ENCODE results near the gene MOCOS.
"Not testable (repeated sequence)": the region's sequence is repeated elsewhere in the genome, so short reads cannot be mapped to it uniquely, and the experiment has no call there.

Gene MOCOS, protein sequence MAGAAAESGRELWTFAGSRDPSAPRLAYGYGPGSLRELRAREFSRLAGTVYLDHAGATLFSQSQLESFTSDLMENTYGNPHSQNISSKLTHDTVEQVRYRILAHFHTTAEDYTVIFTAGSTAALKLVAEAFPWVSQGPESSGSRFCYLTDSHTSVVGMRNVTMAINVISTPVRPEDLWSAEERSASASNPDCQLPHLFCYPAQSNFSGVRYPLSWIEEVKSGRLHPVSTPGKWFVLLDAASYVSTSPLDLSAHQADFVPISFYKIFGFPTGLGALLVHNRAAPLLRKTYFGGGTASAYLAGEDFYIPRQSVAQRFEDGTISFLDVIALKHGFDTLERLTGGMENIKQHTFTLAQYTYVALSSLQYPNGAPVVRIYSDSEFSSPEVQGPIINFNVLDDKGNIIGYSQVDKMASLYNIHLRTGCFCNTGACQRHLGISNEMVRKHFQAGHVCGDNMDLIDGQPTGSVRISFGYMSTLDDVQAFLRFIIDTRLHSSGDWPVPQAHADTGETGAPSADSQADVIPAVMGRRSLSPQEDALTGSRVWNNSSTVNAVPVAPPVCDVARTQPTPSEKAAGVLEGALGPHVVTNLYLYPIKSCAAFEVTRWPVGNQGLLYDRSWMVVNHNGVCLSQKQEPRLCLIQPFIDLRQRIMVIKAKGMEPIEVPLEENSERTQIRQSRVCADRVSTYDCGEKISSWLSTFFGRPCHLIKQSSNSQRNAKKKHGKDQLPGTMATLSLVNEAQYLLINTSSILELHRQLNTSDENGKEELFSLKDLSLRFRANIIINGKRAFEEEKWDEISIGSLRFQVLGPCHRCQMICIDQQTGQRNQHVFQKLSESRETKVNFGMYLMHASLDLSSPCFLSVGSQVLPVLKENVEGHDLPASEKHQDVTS

DNA sequence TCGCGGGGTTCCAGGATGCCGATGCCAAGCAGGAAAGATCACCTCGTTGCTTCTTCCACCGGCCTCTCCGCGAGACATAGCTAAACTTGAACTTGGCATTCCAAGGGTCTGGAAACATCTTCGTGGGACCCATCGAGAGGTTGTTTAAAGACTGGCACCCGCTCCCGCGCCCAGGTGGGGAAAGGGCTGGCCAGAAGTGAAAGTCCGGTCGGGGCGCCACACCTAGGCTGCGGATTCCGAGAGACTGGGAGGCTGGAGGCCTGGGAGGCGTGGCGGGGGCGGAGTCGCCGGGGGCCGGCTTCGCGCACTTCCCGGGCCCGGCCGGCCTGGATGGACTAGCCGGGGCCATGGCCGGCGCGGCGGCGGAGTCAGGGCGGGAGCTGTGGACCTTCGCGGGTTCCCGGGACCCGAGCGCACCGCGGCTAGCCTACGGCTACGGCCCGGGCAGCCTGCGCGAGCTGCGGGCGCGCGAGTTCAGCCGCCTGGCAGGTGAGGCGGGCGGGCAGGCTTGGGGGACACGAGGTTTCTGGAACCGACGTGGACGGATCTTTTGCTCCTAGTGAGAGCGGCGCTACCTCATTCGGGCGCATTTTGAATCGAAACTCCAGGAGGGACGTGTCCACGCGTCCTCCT, at the start of gene MOCOS:
TSS of gene MOCOS (plus strand) at position 305 of the 633 bp plus-strand sequence. CDS start at position 348, 43 bp downstream.
- peak; percentile 28 for DNase-seq

DNA sequence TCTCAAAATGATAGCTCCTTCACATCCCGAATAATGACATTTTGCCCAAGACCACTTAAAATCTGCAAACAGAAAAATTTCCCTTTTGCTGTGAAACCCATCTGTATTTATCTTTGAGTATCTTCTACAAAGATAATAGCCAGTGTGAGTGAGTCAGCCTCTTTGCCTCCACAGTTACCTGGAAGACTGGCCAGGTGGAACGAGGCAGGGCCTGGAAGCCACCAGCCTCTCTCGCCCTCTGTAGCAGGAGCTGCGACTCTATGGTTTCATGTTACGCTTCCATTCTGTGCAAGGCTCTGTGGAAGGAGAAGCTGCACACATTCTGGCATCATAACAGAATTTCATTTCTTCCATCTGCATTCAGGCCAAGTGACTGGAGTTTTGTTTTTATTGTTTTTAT, 48.1 kb upstream of the MOCOS start:
- no peak for DNase-seq

DNA sequence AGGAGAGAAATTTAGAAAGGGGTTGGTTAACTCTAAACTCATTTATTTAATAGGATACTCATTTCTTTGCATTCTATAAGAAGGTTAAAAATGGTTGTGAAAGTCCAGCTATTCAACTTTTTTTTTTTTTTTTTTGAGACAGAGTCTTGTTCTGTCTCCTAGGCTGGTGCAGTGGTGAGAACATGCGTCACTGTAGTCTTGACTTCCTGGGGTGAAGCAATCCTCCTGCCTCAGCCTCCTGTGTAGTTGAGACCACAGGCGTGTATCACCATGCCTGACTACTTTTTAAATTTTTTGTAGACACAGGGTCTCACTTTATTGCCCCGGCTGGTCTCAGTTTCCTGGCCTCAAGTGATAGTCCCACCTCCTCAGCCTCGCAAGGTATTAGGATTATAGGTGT, 45.7 kb upstream of the MOCOS start:
- no peak for DNase-seq

DNA sequence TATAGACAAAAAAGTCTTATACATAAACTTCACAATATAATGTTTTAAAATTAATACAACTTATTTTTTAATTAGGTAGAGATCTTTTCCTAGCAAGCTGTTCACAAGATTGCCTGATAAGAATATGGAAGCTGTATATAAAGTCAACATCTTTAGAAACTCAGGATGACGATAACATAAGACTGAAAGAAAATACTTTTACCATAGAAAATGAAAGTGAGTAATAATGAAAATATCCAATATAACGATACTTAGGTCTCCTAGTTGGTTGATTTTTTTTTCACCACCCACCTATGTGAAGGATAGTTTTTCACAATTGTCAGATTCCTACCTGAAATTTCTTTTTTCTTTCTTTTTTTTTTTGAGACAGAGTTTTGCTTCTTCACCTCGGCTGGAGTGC, 44.5 kb upstream of the MOCOS start:
- no peak for DNase-seq

DNA sequence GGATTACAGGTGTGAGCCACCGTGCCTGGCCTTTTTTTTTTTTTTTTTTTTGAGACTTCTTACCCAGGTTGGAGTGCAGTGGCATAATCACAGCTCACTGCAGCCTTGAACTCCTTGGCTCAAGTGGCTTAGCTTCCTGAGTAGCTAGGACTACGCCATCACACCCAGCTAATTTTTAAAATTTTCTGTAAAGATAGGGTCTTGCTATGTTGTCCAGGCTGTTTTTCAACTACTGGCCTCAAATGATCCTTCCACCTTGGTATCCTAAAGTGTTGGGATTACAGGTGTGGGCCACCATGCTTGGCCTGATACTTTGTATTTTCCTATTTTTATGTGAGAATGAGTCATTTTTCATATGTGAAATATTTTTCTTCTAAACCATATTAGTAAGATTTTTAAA, 43.9 kb upstream of the MOCOS start:
- DNase-seq: no peak

DNA sequence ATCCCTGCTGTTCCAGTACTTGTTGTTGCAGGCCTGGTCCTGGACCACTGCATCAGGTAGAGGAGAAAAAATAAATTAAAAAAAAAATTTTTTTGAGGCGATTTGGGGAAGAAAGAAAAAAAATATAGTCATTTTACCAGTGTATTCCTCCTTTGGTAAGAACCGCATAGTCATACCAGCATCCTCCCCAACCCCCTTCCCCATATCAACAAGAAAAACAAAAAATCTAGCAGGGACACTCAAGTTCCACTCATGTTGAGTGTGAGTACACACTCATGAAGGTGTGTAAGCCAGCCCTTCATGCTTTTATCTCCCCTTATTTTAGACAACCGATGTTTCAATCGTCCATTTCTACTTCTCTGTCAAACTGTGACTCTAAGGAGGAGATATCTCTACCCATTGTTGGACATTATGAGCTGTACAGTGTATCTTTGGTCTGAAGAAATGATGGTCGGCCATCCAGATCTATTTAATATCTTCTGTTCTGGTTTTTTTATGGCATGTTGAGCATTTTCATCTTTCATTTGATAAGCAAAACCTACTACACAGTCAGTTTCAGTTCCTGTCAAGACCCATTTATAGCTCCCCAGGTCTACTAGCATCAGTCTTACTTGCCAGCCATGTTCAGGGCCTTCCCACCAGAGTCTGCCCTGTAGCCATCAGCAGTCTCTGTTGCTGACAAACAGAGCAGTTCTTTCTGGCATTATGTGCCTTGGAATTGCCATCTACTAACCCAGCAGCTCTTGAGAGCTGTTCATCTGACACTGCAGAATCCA, 37.6 kb upstream of the MOCOS start:
- DNase-seq: no peak

DNA sequence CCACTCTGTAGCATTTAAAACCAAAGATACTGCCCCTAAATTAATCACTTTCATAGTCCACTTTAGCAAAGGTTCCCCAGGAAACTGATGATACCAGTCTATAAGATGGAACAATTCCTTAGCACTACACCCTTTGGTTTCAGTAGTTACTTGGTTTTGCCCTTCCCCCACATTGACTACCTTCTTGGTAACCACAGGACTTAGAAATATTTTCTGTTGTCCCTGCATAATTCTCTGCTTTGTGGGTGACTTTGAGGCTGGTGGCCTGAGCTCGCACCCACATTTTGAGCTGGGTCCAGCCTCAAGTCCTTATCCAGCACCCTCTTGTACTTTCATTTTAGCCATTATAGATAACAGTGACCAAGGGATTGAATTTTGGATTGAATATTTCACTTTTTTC, 34.5 kb upstream of the MOCOS start:
- no peak for DNase-seq

DNA sequence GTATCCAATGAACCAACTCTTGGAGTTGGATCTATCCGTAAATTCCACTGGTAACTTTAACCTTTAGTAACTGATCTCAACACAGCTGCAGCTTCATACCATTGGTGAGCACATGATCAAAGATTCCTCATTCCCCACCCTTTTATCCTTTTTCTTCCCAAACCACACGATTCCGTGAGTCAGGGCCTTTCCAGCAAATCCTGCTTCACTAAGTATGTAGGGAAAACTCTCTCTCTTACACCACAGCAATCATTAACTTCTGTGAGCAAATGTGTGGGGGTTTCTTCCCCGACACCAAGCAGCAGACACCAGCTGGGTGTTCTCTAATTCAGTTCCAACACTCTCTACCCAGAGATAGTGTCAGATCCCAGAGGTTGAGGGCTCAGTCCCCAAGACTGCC, 34.1 kb upstream of the MOCOS start:
- DNase-seq: peak; percentile 21

DNA sequence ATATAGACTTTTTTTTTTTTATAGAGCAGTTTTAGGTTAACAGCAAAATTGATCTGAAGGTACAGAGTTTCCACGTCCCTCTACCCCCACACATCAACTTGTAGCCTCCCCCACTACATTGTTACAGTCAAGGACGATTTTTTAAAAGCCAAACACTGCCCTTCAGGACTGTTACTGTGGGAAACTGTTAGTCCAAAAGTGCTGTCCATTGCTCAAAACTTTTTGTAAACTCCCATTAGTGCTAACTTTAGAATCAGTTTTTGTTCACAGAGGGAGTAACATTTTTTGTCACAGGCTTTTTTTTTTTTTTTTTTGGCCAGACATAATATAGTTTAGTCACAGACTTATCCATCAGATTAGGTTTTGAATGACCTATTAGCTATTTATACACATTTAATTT, 33.5 kb upstream of the MOCOS start:
- DNase-seq: no peak

DNA sequence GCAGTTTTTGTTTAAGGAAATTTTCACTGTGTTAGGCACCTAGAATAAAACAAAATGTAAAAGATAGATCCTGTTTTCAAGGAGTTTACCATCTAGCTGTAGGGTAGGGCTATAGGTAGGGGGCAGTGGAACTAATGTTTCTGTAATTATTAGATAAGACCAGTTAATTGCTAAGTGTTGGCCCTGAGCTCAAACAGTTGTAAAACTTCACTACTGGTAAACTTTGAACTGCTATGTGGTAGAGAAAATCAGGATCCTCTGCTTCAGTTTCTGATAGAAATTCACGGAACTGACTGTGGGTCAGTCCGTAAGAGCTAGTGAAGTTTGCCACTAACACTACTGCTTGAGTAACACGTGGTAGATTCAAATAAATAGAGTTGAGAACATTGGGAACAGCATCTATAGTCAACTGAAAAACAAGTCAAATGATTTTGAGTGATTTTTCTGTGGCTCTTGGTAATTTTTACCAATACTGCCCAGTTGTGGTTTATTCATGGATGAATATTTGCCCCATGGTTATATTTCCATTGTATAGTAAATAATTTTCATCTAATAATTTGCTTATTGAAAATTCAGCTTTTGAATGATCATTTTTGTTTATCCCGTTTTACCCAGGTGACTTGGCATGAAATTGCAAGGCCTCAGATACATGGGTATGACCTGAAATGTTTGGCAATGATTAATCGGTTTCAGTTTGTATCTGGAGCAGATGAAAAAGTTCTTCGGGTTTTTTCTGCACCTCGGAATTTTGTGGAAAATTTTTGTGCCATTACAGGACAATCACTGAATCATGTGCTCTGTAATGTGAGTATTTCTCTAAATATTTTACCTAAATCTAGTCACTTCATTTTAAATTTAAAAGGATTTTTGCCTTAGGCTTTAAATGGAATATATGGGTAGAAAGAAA, 31.2 kb upstream of the MOCOS start:
- peak; percentile 32 for DNase-seq

DNA sequence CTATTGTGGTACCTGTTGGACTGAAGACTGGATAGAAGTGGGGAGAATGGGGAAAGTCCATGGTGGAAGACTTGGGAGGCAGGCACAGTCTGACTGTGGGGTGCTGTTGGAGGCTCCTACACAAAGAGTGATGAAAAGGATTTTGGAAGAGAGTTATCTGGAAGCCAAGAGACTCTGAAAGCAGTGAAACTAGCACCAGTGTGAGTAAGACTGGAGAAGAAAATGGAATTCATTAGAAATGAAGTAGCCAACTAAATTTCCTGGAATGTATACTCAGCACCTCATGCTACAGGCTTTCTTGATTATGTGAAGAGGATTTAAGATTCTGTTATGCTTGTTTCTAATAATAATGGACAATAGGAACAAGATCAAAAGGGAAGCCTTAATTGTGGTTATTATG, 29.9 kb upstream of the MOCOS start:
- DNase-seq: no peak

DNA sequence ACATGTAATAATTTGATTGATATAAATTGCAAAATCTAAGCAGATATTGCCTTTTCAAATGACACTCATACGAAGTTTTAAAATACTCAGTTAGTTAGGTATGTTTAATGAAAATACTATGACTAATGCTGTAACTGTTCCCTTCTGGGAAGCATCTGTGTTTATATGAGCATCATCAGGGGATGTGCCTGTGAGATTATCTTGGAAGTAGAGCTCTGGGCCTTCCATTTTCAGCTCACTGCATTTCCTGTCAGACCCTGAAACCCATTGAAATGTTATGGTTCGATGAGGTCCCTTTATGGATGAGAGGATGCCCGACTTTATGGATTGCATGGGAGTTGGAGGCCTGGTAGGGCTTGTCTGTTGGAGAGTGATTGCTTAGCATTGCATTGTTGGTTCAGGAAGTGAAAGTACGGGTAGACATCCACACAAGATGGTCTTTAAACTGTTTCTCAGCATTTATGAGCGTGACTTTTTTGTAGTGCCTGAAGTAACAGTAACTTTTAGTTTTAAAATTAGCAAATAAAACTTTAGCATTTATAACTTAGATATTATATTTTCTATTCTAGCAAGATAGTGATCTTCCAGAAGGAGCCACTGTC, 28.9 kb upstream of the MOCOS start:
- DNase-seq: peak; percentile 46

DNA sequence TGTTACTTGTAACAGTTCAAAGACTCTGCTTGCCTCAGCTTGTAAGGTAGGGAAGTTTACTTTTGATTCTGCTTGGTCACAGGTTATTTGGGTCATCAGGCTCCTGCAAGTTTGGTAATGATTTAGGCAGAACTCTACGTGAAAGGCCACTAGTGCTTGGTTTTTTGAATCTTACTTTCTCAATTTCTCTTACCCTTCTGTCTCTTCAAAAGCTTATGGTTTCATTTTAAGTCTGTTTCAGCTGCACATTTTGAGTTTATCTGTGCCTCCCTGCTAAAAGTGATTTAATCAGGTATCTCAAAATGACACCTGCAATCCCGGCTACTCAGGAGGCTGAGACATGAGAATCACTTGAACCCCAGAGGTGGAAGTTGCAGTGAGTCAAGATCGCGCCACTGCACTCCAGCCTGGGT, 26.3 kb upstream of the MOCOS start:
- no peak for DNase-seq

DNA sequence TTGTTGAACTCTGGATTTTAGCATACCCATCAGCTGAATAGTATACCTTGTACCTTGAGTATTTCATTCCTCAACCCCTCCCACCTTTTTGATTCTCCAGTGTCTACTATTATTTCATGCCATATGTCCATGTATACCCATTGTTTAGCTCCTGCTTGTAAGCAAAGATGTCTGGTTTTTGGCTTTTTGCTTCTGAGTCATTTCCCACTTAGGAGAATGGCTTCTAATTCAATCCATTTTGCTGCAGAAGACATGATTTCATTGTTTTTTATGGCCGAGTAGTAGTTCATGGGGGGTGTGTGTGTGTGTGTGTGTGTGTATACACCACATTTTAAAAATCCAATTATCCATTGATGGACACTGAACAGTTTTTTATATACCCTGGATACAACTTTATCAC, 24.3 kb upstream of the MOCOS start:
- no peak for DNase-seq

DNA sequence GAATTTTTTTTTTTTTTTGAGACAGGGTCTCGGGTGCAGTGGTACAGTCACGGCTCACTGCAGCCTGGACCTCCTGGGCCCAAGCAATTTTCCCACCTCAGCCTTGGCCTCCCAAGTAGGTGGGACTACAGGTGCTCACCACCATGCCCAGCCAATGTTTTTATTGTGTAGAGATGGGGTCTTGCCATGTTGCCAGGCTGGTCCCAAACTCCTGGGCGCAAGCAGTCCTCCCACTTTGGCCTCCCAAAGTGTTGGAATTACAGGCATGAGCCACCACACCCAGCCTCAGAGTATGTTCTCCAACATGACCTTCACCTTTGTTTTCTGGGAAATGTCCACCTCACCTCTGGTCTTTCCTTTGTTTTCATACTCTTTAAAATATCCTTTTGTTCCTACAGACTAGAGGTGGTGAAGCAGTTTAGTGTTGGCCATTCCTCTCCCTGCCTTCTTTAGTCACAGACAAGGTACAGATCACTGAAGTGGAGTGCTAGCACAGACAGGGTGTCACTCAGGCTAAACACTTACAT, 19.5 kb upstream of the MOCOS start:
- DNase-seq: no peak

DNA sequence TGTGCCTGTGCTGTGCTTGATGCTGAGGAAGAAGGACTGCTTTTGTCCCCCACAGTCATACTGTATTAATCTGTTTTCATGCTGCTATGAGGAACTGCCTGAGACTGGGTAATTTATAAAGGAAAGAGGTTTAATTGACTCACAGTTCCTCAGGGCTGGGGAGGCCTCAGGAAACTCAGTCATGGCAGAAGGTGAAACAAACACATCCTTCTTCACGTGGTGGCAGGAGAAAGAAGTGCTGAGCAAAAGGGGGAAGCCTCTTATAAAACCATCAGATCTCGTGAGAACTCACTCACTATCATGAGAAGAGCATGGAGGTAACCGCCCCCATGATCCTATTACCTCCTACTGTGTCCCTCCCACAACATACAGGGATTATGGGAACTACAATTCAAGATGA, 19.0 kb upstream of the MOCOS start:
- DNase-seq: not testable (repeated sequence)

DNA sequence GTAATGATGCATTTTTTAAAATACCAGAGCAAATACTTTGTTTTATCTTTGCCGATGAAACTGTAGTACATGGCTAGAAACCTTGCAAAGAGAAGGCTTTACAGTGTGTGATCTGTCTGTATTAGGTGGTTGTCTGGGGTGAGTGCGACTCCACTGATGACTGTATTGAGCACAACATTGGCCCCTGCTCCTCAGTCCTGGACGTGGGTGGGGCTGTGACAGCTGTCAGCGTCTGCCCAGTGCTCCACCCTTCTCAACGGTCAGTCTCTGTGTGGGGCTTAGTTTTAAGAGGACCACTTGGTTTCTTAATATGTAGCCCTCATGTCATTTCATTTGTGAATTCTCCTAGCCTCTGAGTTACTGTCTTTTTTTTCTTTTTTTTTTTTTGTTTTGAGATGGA, 17.4 kb upstream of the MOCOS start:
- DNase-seq: no peak

DNA sequence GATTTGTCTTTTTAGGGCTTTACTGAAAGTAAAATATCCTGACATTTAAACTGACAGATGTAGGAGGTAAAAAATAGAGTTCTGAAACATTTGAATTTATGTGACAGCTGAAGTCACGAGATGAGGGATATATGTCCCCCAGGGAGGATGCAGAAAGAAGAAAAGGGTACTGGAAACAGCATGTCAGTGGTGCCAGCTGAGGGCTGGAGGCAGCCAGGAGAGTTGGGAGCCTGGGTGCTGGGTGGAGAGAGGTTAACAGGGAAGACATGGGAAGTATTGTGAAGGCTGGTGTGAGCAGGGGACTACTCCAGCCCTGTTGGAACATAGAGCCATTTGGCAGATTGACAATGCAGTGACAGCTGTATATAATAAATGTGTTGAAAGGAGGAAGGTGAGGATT, 11.8 kb upstream of the MOCOS start:
- no peak for DNase-seq

DNA sequence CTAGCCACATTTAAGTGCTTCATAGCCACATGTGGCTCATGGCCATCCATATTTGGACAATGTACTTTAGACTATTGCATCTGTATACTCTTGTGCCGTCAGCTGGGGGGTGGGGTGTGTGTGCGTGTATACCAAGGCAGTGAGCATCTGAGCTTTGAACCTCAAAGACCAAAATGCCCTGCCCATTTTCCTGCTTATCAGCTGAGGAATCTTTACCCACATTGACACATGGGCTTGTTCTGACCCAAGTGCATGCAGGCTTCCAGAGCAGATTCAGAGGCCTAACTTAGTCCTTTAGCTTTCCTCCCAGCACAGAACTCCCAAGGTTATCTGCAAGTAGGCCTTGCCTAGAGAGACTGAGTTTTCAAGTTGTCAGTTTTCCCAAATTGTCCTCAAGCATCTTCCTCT, 11.1 kb upstream of the MOCOS start:
- DNase-seq: no peak

DNA sequence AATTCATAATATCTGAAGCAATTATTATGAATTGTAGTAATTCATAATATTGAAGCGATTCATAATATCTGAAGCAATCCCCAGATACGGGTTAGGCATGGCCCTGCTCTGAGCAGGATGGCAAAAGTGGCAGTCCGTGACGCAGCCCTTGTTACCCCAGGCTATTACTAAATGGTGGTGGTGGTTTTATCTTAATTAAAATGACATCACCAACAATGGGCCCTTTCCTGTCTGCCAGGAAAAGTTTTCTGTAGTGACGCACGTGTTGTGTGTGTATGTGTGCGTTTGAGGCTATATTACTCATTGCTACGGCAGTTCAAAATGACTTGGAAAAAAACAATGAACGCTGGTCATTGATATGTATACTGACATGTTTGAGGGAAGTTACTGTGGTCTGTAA, 10.6 kb upstream of the MOCOS start:
- DNase-seq: no peak

DNA sequence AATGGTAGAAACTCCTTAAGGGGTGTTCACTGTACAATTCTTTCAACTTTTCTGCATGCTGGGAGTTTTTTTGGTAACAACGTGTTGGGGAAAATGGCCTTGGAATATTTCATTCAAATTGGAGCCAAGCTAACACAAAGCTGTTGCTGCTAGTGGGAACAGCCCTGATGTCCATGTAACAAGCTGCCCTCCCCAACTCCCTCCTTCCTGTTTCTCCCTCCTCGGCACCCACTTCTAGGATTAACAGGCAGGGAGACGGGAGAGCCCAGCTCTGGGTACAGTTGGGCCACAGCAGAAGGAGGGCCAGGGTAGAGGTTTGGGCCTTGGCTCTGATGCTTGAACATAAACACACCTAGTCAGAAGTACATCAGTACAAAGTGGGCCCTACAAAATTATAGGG, 9.4 kb upstream of the MOCOS start:
- no peak for DNase-seq

Data from amniotic stem cell (primary cell).